ENCODE results near the gene GIMD1.

DNA sequence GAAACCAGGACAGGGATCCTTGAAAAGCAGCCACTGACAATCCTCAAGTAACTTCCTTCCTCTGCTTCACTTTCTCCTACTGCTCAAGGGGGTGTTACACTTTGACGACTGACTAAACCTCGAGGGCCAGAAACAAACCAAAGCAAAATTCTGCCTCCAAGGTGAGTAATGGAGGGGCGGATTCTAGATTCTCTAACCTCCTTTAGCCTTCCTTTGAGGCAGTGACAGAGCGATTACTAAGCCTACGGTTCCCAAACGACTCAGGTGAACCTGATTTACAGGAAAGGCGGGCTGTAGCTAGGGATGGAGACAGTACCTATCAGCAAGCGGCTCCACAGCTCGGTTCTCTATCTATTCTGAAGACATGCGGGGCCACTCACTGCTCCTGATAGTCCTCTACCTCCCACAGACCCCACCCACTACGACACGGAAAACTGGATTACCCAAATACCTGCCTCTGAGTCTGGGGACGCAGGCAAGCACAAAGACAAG, 53.1 kb downstream of the GIMD1 start:
- no peak for TF ChIP-seq EZH2 (IDR thresholded peaks at IDR 0.05; ENCODE audit: insufficient read depth, low read length)
- TF ChIP-seq, protein P1, sequence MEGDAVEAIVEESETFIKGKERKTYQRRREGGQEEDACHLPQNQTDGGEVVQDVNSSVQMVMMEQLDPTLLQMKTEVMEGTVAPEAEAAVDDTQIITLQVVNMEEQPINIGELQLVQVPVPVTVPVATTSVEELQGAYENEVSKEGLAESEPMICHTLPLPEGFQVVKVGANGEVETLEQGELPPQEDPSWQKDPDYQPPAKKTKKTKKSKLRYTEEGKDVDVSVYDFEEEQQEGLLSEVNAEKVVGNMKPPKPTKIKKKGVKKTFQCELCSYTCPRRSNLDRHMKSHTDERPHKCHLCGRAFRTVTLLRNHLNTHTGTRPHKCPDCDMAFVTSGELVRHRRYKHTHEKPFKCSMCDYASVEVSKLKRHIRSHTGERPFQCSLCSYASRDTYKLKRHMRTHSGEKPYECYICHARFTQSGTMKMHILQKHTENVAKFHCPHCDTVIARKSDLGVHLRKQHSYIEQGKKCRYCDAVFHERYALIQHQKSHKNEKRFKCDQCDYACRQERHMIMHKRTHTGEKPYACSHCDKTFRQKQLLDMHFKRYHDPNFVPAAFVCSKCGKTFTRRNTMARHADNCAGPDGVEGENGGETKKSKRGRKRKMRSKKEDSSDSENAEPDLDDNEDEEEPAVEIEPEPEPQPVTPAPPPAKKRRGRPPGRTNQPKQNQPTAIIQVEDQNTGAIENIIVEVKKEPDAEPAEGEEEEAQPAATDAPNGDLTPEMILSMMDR (IDR thresholded peaks at IDR 0.05; ENCODE audit: insufficient read depth, low read depth, low read length), result no peak
